Skin of body (tissue), 2 donors: ENCODE measurements around the gene FBXO10. TPM values are rescaled to one million over a fixed set of nuclear protein-coding genes. Genes with fewer than 3 reads are reported as not detected.
A peak's percentile ranks its signal among the peaks of the same experiment; 100 is the strongest.
"Not testable (repeated sequence)": the region's sequence is repeated elsewhere in the genome, so short reads cannot be mapped to it uniquely, and the experiment has no call there.

ENCODE experiments used
- DNase-seq: peaks from one replicate; lab custom pipeline; 2025; lab: John Stamatoyannopoulos, UW
- total RNA-seq: library from RNA; depleted of rRNA; stranded (reverse); fragments of >200 nt; gene quantifications from one replicate; pipeline ENCODE4 v1.2.3, GENCODE V29; 2014

The FBXO10 gene
- total RNA-seq, 1 donor from 2014 or later = 6.3 TPM

DNA sequence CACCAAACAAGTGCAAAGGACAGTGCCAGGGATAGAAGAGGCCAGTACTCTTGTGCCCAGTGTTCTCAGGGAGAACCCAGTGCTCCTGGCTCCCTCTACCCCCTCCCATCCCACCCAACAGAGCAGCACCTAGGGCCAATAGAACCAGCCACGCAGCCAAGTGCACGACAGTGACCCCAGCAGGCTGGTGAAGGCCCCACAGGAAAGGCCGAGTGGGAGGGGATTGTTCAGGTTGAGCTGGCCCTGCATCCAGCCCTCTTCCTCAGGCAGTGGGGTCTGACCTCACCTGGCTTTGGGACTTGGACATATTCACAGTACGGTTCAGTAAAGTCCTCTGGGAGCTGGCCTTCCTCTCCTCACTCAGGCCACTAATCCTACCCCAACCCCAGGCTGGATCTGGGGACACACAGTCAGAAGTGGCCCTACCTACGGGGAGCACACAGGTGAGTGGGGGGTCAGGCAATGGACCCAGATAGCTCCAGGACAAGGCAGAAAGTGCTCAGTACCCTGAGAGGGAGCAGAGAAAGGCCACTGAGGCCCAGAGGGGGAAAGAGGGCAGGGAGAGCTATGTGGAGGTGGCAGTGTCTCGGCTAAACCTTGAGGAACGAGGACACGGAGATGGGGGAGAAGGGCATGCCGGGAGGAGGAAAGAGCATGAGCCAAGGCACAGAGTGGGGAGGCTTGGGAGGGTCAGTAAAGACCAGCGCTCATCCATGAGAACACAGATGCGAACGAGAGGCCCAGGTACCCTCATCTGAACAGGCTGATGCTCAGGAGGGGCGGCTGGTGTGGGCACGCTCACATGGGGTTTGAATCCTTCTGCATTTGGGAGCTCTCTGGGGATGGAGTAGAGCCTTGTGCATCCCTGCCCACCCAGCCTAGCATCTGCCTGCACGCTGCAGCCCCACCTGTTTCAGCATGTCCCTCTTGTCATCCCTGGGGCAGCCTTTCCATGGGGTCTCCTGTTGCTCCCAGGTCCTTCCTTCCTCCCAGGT lies 64.9 kb downstream of the FBXO10 start:
- no peak for DNase-seq

DNA sequence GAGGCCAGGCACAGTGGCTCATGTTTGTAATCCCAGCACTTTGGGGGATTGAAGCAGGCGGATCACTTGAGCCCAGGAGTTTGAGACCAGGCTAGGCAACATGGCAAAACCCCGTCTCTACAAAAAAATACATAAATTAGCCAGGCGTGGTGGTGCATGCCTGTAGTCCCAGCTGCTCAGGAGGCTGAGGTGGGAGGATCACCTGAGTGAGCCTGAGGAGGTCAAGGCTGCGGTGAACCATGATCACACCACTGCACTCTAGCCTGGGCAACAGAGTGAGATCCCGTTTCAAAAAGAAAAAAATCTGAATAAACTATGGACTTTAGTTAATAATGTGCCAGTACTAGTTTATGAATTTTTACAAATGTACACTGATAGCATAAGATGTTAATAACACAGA lies 66.1 kb downstream of the FBXO10 start:
- not testable (repeated sequence) for DNase-seq

DNA sequence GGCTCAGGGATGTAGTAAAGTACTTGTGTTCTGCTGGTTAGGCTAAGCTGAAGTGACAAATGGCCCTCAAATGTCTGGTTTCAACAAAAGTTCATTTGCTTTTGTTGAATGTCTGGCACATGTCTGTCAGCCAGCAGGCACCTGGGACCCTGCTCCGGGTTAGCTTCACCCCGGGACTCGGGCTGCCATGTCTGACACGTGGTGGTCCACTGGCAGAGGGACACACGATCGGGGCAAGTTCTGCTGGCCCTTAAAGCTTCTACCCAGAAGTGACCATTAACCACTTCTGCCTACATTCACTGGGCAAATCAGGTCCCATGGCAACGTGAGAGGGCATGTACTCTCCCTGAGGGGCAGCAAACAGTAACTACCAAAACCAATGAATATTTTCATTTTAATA lies 66.6 kb downstream of the FBXO10 start:
- DNase-seq = no peak

DNA sequence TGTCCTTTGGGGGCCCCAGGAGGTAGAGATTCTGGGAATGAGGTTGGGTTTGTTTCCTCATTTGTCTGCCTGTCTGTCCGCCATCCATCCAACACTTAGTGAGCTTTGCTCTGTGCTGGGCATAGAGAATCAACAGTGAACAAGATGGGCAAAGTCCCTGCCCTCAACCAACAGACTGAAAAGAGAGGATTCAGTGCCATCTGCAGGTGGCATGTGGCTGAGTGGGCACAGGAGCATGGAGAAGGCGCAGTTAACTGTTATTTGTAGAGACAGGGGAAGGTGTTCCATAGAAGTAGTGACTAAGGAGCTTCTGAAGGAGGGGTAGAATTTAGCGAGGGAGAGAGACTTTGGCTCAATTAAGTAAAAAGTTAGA lies 67.4 kb downstream of the FBXO10 start:
- no peak for DNase-seq

DNA sequence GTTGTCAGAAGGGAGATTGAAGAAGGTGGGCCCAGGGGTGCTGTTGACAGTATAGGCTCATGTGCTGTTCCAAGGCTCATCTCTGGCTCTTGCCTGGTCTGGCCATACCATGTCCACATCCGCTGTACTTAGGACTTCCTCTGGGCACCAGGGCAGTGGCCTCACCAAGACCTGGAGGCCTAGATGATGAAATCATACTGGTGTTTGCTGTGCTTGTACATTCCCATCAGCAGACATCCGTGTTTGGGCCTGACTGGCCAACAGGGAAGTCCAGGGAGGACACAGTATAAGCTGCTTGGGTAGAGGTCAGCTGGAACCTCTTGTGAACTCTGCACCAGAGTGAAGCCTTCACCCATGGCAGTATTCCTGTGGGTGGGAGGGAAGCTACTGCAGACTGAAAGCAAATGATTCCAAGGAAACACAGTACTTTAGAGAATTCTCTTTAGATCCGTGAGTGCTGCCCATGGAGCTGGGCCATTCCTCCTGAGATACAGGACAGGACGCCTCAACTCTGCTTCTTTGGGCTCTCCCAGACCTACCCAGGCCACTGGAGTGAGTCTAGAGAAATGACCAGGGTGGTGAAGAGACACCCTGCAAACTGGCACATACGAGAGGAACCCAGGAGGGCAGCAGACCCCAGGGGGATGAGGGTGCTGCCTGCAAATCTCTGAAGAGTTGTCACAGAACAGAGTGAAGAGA lies 67.9 kb downstream of the FBXO10 start:
- no peak for DNase-seq

DNA sequence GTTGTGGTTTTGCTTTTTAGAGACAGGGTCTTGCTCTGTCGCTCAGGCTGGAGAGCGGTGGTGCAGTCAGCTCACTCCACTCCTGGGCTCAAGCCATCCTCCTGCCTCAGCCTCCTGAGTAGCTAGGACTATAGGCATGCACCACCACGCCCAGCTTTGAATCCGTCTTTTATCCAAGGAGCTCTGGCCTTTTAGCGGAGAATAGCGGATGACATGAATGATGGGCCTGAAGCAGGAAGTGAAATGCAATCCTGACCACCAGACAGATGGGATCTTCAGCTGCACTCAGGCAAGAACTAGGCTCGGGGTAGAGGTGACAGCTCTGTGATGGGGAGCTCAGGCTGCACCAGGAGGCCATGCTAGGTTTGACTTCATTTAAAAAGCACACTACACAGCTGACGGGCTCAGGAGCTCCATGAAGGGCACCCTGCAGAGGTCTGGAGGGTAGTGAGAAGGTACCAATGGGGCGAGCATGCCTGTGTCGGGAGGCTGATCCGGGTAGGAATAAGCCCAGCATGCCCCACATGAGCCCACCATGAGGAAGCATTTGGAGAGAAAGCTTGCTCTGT lies 68.5 kb downstream of the FBXO10 start:
- DNase-seq = no peak

DNA sequence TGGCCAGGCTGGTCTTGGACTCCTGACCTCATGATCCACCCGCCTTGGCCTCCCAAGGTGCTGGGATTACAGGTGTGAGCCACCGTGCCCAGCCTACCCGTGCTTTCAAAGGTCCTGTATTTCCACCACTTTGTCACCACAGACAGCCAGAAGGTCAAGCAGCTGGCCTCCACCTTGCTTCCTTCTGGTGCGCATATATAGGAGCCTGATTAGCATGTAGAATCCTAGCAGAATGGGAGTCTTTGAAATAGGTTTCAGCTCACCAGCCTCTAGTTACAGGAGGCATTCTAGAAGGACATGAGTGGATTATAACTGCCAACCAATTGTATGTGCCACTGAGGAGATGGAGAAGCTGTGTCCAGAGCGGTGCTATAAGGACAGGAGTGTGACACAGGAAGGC lies 71.6 kb downstream of the FBXO10 start:
- no peak for DNase-seq

DNA sequence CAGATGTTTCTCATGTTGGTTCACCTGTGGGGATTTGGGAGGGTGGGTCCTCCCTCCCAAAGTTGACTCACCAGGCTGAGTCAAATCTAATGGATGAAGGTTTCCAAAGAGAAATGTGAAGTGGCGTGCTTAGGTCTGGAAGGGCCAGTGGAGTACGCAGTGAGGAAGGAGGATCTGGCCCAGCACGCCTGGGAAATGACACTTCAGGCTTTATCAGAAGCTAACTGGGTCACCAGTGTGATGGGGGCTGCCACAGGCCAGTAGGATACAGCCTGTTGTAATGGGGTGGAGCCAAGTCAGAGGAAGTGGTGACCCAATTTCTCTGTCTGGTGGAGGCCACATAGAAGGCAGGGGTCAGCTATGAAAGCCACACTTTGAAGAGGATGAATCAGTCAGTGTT lies 72.4 kb downstream of the FBXO10 start:
- DNase-seq = no peak

DNA sequence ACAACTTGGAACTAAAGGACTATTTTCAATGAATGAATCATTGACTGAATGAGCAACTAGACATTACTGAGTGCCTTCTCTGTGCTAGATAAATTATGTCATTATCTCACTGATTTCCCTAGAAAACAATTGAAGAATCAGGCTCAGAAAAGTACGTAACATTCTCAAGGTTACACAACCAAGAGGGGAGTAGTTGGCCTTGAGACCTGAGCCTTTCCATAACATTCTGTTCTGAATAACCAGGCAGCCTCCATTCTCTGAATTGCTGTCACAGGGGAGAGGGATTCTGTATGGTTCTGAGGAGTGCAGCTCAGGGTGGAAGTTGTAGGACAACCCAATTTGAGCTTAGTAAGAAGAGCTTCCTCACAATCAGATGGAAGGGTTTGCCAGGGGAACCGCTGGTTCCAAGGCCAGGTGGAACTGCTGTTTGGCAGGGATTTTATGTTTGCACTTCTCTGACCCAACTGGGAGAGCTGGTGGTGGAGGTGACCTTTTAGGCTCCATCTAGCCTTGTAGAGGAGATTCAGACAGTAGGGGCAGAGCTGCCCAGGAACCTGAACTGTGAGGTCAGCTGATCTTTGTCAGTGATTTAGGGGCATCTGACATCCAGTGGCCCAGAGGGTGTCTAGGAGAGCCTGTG lies 74.1 kb downstream of the FBXO10 start:
- no peak for DNase-seq

DNA sequence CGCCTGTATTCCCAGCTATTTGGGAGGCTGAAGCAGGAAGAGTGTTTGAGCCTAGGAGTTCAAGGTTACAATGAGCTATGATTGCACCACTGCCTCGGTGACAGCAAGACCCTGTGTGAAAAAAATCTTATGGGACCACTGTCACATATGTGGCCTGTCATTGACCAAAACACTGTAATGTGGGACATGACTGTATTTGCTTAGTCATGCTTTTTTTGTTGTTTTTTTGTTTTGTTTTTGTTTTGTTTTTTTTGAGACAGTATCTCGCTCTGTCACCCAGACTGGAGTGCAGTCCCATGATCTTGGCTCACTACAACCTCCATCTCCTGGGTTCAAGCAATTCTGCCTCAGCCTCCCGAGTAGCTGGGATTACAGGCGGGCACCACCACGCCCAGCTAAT lies 76.9 kb downstream of the FBXO10 start:
- DNase-seq = no peak

DNA sequence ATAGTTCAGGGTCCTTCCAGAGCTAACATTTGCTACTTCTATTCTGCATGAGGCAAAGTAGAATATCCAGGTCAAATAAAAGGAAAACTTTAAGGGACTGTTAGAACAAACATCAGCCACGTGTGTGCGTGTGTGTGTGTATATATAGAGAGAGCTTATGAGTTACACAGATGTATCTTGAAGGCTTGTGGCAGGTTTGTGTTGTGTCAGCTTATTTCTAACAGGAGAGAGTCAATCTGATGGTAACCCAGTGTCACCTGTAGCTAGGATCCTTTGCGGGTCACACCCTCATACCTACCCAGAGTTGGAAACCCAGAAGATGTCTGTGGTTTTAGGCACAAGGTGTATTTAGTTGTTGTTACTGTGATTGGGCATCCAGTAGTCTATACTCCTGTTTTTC lies 77.7 kb downstream of the FBXO10 start:
- no peak for DNase-seq

DNA sequence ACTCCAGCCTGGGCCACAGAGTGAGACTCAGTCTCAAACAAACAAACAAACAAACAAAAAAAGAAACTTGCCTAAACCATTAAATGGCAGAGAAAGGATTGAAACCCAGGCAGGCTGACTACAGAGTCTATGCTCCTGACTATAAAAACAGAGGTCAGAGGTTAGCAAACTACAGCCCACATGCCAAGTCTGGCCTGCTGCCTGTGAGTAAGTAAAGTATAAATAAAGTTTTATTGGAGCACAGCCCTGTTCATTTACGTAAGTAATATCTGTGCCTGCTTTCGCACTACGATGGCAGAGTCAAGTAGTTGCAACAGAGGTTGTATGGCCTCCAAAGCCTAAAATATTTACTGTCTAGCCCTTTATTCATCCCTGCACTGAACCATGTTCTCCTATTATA lies 78.9 kb downstream of the FBXO10 start:
- DNase-seq = no peak

DNA sequence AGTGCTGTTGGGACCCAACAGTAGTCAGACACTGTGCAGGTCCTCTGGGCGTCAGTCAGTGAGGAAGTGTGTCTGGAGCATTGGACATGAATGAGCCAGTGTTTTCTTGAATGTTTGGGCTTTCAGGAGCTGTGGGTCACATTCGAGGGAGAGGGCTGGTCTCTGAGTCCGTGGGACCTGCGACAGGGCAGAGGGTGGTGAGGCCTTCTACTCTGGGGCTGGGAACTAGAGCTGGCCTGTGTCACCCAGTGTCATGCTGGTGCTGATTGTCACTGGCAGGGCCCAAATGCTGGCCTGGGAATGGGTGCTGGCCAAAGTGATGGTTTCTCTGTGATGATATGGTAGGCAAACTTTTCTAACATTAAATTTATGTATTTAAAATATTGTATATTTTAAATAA lies 80.2 kb downstream of the FBXO10 start:
- no peak for DNase-seq

DNA sequence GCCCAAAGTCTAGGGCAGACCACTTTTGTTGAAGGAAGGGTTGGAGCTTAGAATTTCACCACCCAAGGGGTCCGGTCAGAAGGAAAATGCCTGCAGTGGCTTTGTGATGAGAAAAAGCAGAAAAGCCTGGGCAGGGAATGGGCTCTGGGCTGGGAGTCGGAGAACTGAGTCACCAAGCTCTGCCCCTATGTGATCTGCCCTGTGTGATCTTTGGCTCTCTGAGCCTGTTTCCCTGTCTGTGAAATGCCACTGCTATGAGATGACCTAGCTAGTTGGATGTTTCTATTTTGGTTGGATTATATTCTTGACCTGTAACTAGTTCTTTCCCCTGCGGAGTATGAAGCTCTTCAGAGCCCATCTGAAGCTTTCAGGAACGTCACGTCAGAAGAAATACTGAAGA lies 80.6 kb downstream of the FBXO10 start:
- no peak for DNase-seq

DNA sequence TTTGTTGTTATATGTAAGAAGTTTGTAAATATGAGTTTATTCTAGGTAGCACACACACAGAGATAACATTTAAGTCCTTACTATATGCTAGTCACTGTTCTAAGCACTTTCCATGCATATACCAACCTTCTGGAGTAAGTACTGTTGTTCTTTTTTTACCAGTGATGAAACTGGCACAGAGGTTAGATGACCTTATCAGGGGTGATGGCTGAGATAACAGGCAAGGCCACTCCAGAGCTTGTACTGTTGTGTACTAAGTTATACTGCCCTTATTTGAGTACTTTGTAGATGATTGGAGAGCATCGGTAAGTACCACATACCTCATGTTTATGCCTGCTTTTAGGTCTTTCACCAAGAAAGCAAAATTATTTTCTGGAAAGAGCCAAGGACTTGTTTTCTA lies 84.2 kb downstream of the FBXO10 start:
- no peak for DNase-seq

DNA sequence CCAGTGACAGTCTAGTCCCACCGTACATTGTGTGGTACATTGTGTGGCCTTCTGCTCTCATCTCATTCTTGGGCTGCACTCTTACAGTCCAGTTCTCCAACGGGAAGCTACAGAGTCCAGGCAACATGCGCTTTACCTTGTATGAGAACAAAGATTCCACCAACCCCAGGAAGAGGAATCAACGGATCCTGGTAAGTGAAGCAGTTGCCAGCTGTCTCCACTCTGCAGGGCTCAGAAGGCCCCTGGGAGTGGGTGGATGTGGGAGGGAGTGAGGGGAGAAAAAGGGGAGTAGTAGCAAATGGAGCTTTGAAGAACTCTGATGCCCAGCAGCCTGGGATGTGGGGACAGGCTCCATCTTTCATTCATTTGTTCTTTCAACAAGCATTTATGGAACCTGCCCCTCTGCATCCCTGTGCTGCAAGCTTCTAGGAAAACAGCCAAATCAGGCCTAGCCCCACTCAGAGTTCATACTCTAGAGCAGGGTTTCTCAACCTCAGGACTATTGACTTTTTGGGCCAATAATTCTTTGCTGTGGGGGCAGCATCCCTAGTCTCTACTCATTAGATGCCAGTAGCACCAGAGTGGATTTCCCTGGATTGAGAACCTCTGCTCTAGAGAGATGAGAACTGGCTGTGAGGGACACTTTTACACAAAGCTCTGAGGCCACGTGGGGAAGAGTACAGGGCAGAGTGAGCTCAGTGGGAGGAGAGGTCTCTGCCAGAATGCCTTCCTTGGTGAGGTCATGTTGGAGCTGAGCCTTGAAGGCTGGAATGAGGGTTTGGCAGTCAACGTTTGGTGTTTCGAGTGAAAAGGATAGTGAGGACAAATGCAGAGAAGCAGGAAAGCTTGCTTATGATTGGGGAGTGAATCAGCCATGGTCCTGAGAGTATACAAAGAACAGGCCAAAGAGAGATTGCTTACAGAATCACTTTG lies 89.3 kb downstream of the FBXO10 start:
- DNase-seq = peak; percentile 79

DNA sequence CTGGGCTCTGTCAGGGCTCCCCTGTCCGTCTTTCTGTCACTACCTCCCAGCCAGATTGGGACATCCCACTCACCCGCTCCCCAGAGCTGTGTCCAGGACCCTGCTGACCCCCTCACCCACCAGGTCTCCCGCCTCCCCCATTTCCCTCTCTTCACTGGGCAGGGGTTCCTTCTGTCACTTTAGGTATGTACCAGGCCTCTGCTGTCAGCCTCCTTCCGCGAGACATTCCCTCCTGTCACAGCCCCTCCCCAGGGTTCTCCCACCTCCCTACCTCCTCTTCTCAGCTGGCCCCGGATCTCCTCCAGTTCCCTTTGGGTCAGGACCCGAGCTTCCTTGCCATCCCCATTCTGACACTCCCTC lies 89.9 kb downstream of the FBXO10 start:
- no peak for DNase-seq

DNA sequence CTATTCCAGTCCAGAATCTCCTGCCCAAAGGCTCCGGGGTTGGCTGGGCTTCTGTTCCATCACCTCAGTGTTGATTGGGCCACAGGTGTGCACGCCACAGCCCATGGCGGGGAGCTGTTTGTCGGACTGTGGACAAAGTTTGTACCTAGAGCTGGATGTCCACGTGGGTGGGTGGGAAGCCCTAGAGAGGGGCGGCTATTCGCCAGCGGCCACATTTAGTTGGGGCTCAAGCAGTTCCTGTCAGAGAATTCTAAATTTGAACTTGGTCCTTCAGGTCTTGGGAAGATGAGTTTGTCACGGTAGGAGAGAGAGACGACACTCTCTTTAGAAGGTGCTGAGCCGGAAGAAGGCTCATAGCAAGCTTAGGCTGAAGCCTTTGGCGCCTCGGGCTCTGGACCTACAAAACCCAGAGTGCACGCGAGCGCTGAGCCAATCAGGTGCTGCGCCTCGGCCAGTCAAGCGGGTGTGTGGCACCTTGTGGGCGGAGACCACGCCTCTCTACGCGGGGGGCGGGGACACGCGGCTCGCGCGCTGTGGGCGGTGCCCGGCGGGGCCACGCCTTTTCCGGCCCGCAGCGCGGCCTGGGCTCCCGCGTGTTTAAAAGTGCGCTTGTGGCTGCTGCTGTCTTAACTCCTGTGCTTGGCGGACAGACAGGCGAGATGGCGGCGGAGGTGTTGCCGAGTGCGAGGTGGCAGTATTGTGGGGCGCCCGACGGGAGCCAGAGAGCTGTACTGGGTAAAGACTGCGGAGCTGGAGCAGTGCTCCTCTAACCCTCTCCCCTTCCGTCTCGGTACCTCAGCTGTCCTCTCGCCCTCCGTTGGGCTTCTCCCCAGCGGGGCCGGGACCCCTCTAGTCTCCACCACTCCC lies 90.6 kb downstream of the FBXO10 start, which contains the start of gene POLR1E:
Gene POLR1E (plus strand): TSS at position 560 of the 867 bp plus-strand sequence. CDS start 100 bp downstream, at position 660.
- peak; percentile 67 for DNase-seq

DNA sequence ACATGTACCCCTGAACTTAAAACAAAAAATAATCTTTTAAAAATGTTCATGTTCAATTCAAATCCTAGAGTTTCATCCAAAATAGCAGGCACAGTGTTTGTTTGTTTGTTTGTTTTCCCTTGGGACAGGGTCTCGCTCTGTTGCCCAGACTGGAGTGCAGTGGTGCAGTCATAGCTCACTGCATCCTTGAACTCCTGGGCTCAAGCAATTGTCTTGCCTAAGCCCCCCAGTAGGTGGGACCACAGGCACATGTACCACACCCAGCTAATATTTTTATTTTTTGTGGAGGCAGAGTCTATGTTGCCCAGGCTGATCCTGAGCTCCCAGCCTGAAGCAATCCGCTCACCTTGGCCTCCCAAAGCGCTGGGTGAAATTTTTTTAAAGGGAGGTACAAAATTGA lies 95.4 kb downstream of the FBXO10 start:
- DNase-seq = no peak
